Lower leg skin (tissue), 4 donors: ENCODE measurements around the gene RFNG. TPM values are rescaled to one million over a fixed set of nuclear protein-coding genes. Genes with fewer than 3 reads are reported as not detected.

ENCODE experiments used
- DNase-seq, 2 donors: peaks; one replicate each; pipeline ENCODE4 v3.0.0-alpha.2; 2019; ENCODE audit warnings: low spot score in 2 of 2
- H3K4me3 ChIP-seq: fragments of 200-600 bp; sonication (generic); 2 replicates; pipeline ENCODE4 v1.5.1; 2017; ENCODE audit warnings: mild to moderate bottlenecking, low read depth; ENCODE audit not compliant: poor library complexity, severe bottlenecking
- CTCF ChIP-seq, 3 donors: fragments of 450-650 bp; IDR thresholded peaks; one replicate each; pipeline ENCODE4 v1.5.1; 2016; ENCODE audit warnings: antibody characterized with exemption in 3 of 3, mild to moderate bottlenecking in 3 of 3, moderate library complexity in 2 of 3
- POLR2A ChIP-seq, 2 donors: fragments of 450-650 bp; IDR thresholded peaks; one replicate each; pipeline ENCODE4 v1.6.1; 2016 to 2017; ENCODE audit warnings: antibody characterized with exemption in 2 of 2, mild to moderate bottlenecking in 1 of 2, moderate library complexity in 1 of 2
- WGBS, 2 donors: methylation state at CpG; one replicate each; pipeline ENCODE4 v1.1.5; 2018; 5-methylcytosine and 5-hydroxymethylcytosine counted together
- intact Hi-C: fragments of 100-400 bp; cut with DNase I; formaldehyde crosslinking; loops from one replicate; pipeline ENCODE4 v1.15.0; 2023; ENCODE audit warnings: low total_unique reads
- total RNA-seq, 4 donors: library from RNA; depleted of rRNA; stranded (reverse); fragments of >200 nt; gene quantifications; one replicate each; pipeline ENCODE4 v1.1.0, GENCODE V29; 2016

RFNG gene
- total RNA-seq, 4 donors from 2014 or later, result 44.8 to 83.7 (median 50.9) TPM

DNA sequence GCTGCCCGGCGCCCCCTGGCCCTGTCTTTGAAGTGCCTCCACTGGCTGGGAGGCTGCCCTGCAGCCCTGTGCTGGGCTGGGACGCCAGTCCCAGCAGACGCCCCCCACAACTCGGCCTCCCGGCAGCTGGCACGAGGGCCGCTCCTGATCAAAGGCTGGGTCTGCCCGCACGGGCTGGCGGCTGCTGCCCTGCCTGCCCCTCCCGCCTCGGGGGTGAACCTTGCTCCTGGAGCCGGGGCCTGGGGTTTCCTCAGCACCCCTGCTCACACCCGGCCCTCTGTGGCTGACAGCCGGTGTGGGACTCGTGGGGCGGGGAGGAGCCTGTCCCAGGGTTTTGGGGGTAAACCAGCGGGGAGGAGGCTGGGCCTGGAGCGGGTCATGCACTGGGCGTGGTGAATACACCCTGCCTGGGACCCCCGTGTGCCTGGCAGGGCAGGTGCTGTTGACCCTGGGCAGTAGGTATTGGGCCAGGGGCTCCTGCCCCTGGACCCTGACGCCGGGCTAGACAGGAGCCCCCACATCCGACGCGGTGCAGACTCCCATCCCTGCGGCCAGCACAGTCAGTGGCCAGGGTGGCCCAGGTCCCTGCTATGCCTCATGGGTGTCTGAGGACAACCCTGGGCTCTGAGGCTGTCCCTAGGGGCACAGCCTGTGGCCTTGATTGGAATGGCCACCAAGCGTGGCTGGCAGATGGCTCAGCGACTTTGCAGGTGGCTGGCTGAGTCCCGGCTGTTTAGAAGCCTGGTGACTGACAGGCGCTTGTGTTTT, 50.6 kb downstream of the RFNG start:
- peak in 1 of 3 donors; percentile 63 for TF ChIP-seq CTCF (IDR thresholded peaks at IDR 0.05)
- no peak for TF ChIP-seq POLR2A (IDR thresholded peaks at IDR 0.05)
- intact Hi-C loops, result no loop called here
- no peak for DNase-seq
- 71 to 75% methylated on average over 17 to 25 of the region's 32 CpGs for WGBS, 2 donors
- H3K4me3 ChIP-seq, result no peak overlapping the region

DNA sequence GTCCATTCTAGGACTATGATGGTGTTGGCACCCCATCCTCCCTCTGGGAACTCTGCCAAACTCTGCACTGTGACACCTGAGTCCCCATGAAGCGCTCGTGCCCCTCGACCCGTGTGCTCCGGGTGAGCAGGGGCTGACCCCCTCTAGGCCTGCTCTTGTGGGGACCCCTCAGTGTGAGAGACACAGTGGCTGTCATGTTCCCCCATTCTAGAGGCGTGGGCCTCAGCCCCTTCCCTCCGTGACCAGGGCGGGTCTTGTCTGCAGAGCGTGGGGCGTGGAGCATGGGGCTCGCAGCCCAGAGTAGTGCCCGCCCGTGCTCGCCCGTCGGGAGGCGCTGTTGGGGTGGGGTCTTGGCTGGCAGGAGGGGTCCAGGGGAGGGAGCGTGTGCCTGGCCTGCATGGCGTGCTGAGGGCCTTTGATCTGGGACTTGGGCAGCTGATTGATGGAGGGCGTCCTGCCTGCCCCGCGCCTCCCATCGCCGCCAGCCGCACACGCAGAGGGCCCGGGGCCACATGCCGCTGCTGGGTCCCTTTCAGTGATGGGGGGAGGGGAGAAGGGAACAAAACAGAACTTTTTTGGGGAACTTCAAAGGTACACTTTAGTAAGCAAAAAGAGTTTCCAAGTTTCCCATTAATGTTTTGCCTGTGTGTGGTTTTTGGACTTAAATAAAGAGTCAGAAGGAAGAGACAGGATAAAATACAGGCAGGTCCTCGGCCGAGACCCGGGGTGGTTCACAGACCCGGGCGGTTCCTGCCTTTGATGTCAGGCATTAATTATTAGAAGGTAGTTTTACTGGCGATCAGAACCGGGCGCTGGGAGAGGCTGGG, 51.4 kb downstream of the RFNG start:
- H3K4me3 ChIP-seq, result no peak overlapping the region
- intact Hi-C loops, result no loop called here
- TF ChIP-seq POLR2A (IDR thresholded peaks at IDR 0.05), result no peak
- no peak for TF ChIP-seq CTCF (IDR thresholded peaks at IDR 0.05)
- 65 to 68% methylated on average over 27 to 31 of the region's 36 CpGs for WGBS, 2 donors
- DNase-seq, result no peak

DNA sequence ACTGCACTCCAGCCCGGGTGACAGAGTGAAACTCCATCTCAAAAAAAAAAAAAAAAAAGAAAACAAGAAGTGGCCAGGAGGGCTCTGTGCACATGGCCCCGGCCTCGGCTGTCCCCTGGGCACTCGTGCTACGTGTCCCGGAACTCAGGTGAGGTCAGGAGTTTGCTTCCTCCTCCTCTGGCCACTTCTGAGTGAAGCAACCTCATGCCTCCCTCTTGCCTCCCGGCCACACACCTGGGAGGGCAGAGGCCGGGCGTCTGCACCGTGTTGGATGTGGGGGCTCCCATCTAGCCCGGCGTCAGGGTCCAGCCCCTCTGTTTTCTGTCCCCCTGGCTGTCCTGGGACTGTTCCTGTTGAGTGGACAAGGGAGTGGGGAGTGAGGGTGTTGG, 52.0 kb downstream of the RFNG start:
- no peak overlapping the region for H3K4me3 ChIP-seq
- TF ChIP-seq POLR2A (IDR thresholded peaks at IDR 0.05), result no peak
- no peak for TF ChIP-seq CTCF (IDR thresholded peaks at IDR 0.05)
- WGBS, 2 donors, result 87 to 88% methylated on average over 11 to 12 of the region's 12 CpGs
- intact Hi-C loops, result no loop called here
- no peak for DNase-seq

GRCh38 chr17:81998691-81999438, 52.7 kb downstream of the RFNG start:
- TF ChIP-seq POLR2A (IDR thresholded peaks at IDR 0.05) (no peak), CTCF (IDR thresholded peaks at IDR 0.05) (no peak)
- H3K4me3 ChIP-seq, result no peak overlapping the region
- intact Hi-C loops, result no loop called here
- DNase-seq, result no peak
- 85 to 89% methylated on average over 14 of the region's 14 CpGs for WGBS, 2 donors

GRCh38 chr17:81998212-81998611, 53.4 kb downstream of the RFNG start:
- no peak overlapping the region for H3K4me3 ChIP-seq
- WGBS, 2 donors, result 91% methylated on average over 7 of the region's 7 CpGs
- no peak for DNase-seq
- intact Hi-C loops, result no loop called here
- TF ChIP-seq CTCF (IDR thresholded peaks at IDR 0.05), result no peak
- TF ChIP-seq POLR2A (IDR thresholded peaks at IDR 0.05), result no peak

Other genes starting within 250 kb of the RFNG start
- gene GCGR, start 247.7 kb downstream of the RFNG start, total RNA-seq, result under 1 TPM; 0.16 to 0.71 (median 0.47) TPM
- 10 to 100 TPM; 21.6 to 41.0 (median 28.8) TPM for gene MCRIP1, start 218.5 kb downstream of the RFNG start, total RNA-seq
- gene PPP1R27, start 216.8 kb downstream of the RFNG start, total RNA-seq, result under 1 TPM in 1 of 4 donors, not detected in 3; 0.36 TPM
- 100 to 1,000 TPM; 685 to 999 (median 839) TPM for gene P4HB, start 191.3 kb downstream of the RFNG start, total RNA-seq
- gene ARHGDIA, start 180.5 kb downstream of the RFNG start, total RNA-seq, result 100 to 1,000 TPM; 144 to 280 (median 201) TPM
- gene ALYREF, start 160.2 kb downstream of the RFNG start, total RNA-seq, result 100 to 1,000 TPM in 1 of 4 donors, 10 to 100 TPM in 3; 69.4 to 116 (median 79.7) TPM
- 100 to 1,000 TPM in 2 of 4 donors, 10 to 100 TPM in 2; 92.3 to 152 (median 107) TPM for gene ANAPC11, start 160.1 kb downstream of the RFNG start, total RNA-seq
- 1 to 10 TPM in 2 of 4 donors, under 1 TPM in 1, not detected in 1; 0.71 to 3.3 (median 2.0) TPM for gene NPB, start 149.6 kb downstream of the RFNG start, total RNA-seq
- 10 to 100 TPM; 16.2 to 37.0 (median 25.3) TPM for gene PCYT2, start 140.4 kb downstream of the RFNG start, total RNA-seq
- 10 to 100 TPM; 32.0 to 44.6 (median 38.0) TPM for gene SIRT7, start 133.6 kb downstream of the RFNG start, total RNA-seq
- gene MAFG, start 124.1 kb downstream of the RFNG start, total RNA-seq, result 10 to 100 TPM; 17.4 to 23.2 (median 19.7) TPM
- gene PYCR1, start 114.5 kb downstream of the RFNG start, total RNA-seq, result 10 to 100 TPM in 1 of 4 donors, 1 to 10 TPM in 3; 4.2 to 13.5 (median 8.3) TPM
- gene MYADML2, start 104.6 kb downstream of the RFNG start, total RNA-seq, result not detected
- 1 to 10 TPM in 3 of 4 donors, under 1 TPM in 1; 0.89 to 3.5 (median 2.1) TPM for gene NOTUM, start 90.6 kb downstream of the RFNG start, total RNA-seq
- 10 to 100 TPM; 24.0 to 31.5 (median 27.4) TPM for gene ASPSCR1, start 74.2 kb downstream of the RFNG start, total RNA-seq
- gene CENPX, start 28.9 kb downstream of the RFNG start, total RNA-seq, result 10 to 100 TPM; 64.8 to 79.7 (median 71.2) TPM
- gene LRRC45, start 28.5 kb downstream of the RFNG start, total RNA-seq, result 10 to 100 TPM; 16.7 to 18.3 (median 17.6) TPM
- gene RAC3, start 20.1 kb downstream of the RFNG start, total RNA-seq, result 10 to 100 TPM in 2 of 4 donors, 1 to 10 TPM in 2; 8.2 to 16.8 (median 10.0) TPM
- gene DCXR, start 14.1 kb downstream of the RFNG start, total RNA-seq, result 100 to 1,000 TPM; 124 to 199 (median 149) TPM
- 10 to 100 TPM; 57.2 to 99.3 (median 79.1) TPM for gene GPS1, start 87 bp upstream of the RFNG start, total RNA-seq
- gene DUS1L, start 14.0 kb upstream of the RFNG start, total RNA-seq, result 100 to 1,000 TPM in 1 of 4 donors, 10 to 100 TPM in 3; 65.8 to 113 (median 89.8) TPM
- gene FASN, start 46.4 kb upstream of the RFNG start, total RNA-seq, result 100 to 1,000 TPM; 141 to 424 (median 233) TPM
- gene CCDC57, start 161.0 kb upstream of the RFNG start, total RNA-seq, result 10 to 100 TPM; 16.0 to 33.5 (median 31.5) TPM
- gene SLC16A3, start 177.2 kb upstream of the RFNG start, total RNA-seq, result 10 to 100 TPM; 10.0 to 18.5 (median 15.2) TPM
- gene CSNK1D, start 221.9 kb upstream of the RFNG start, total RNA-seq, result 10 to 100 TPM; 46.0 to 88.4 (median 56.4) TPM